HepG2 (cell line): ENCODE measurements around the gene HOXB6. TPM values are rescaled to one million over a fixed set of nuclear protein-coding genes. Genes with fewer than 3 reads are reported as not detected.

Experiments
- ATAC-seq: fragments of 200-7000 bp; cut with Tn5 transposase; 3 replicates; pipeline ENCODE4 v1.9.1; 2020; ENCODE audit warnings: mild to moderate bottlenecking, moderate library complexity
- BruUV-seq: library from RNA; stranded (reverse); fragments of 400-500 nt; replicated peaks from 2 replicates; lab custom pipeline; 2021; lab: Mats Ljungman, UMichigan
- CTCF ChIA-PET: fragments of 300-600 bp; formaldehyde crosslinking; extraction: SDS; loops from one replicate; lab custom pipeline; 2021; ENCODE audit warnings: low total read pairs, inconsistent platforms, low intra/inter-chr PET ratio; lab: Yijun Ruan, JAX
- POLR2A ChIA-PET: fragments of 350-600 bp; sonication (Branson Sonifier 250); formaldehyde crosslinking; loops from one replicate; lab custom pipeline; 2020; ENCODE audit warnings: antibody characterized with exemption, inconsistent platforms; lab: Yijun Ruan, JAX
- DNase-seq: peaks from one replicate; pipeline ENCODE4 v3.0.0-alpha.2; 2015; ENCODE audit warnings: low spot score
- FAIRE-seq: peaks from 3 replicates; lab custom pipeline; 2011; peaks lifted over from hg19 to GRCh38; lab: Jason Lieb, UNC
- H2AFZ ChIP-seq: one replicate; pipeline ENCODE4 v1.6.1; 2011; ENCODE audit warnings: low read length, inconsistent platforms
- H3K27ac ChIP-seq: fragments of 300-600 bp; 3 replicates; pipeline ENCODE4 v1.8.0; 2011; ENCODE audit warnings: mixed run types, mild to moderate bottlenecking, mixed read lengths, low read length, inconsistent platforms; ENCODE audit not compliant: insufficient read depth; ENCODE audit errors: extremely low read length
- H3K27me3 ChIP-seq, 2 experiments: fragments of 200-600 bp in 1 of 2; 2 replicates in 1 of 2; 3 replicates in 1 of 2; pipeline versions ENCODE4 v1.6.0 to v1.8.0; 2011; ENCODE audit warnings: low read length in 2 of 2, mild to moderate bottlenecking in 2 of 2, moderate library complexity in 2 of 2, inconsistent platforms in 1 of 2; ENCODE audit not compliant: insufficient read depth in 2 of 2, control insufficient read depth in 1 of 2
- H3K36me3 ChIP-seq, 2 experiments: fragments of 200-600 bp in 1 of 2; replicated peaks in 1 of 2; 2 replicates in 1 of 2; 3 replicates in 1 of 2; pipeline versions ENCODE4 v1.5.1 to v1.8.0; 2011; ENCODE audit warnings: low read length in 2 of 2, inconsistent platforms in 1 of 2; ENCODE audit not compliant: insufficient read depth in 2 of 2, control insufficient read depth in 1 of 2
- H3K4me1 ChIP-seq: 2 replicates; pipeline ENCODE4 v1.5.1; 2012; ENCODE audit warnings: low read length, inconsistent platforms; ENCODE audit not compliant: insufficient read depth
- H3K4me2 ChIP-seq: 2 replicates; pipeline ENCODE4 v1.6.0; 2011; ENCODE audit warnings: low read depth, low read length, inconsistent platforms
- H3K4me3 ChIP-seq, 3 experiments: fragments of 200-600 bp in 1 of 3; sonication (generic), shearing (Covaris generic) in 1 of 3; replicated peaks in 1 of 3; 2 replicates each; pipeline ENCODE4 v1.5.1; 2011 to 2016; ENCODE audit warnings: low read length in 3 of 3, inconsistent platforms in 2 of 3, low read depth in 2 of 3, mild to moderate bottlenecking in 2 of 3, control low read depth in 1 of 3, mixed read lengths in 1 of 3; ENCODE audit not compliant: insufficient read depth in 1 of 3
- H3K79me2 ChIP-seq: one replicate; pipeline ENCODE4 v1.6.1; 2011; ENCODE audit warnings: low read length, inconsistent platforms; ENCODE audit not compliant: insufficient read depth
- H3K9ac ChIP-seq: 2 replicates; pipeline ENCODE4 v1.6.0; 2011; ENCODE audit warnings: mild to moderate bottlenecking, low read depth, low read length, inconsistent platforms; ENCODE audit not compliant: insufficient read depth
- H3K9me3 ChIP-seq: 2 replicates; pipeline ENCODE4 v1.5.1; 2012; ENCODE audit warnings: mild to moderate bottlenecking, low read length
- H4K20me1 ChIP-seq: 2 replicates; pipeline ENCODE4 v1.6.0; 2011; ENCODE audit warnings: inconsistent platforms, mild to moderate bottlenecking, low read length, moderate library complexity; ENCODE audit not compliant: insufficient read depth
- FOXK2 ChIP-seq: fragments of 450-650 bp; IDR thresholded peaks from 2 replicates; pipeline ENCODE4 v1.6.1; 2016
- NCOA2 ChIP-seq: sonication (generic); formaldehyde crosslinking; IDR thresholded peaks from 2 replicates; pipeline ENCODE4 v1.8.0; 2022; ENCODE audit warnings: inconsistent platforms
- PAX8 ChIP-seq: sonication (generic); formaldehyde crosslinking; IDR thresholded peaks from 2 replicates; pipeline ENCODE4 v1.8.0; 2022; ENCODE audit warnings: mild to moderate bottlenecking, missing genetic modification reagents, borderline replicate concordance
- POLR2AphosphoS2 ChIP-seq: IDR thresholded peaks from 2 replicates; pipeline ENCODE4 v1.6.1; 2011; ENCODE audit warnings: low read depth, low read length, improper control_type of control experiment
- SKIL ChIP-seq: sonication (generic); formaldehyde crosslinking; IDR thresholded peaks from 2 replicates; pipeline ENCODE4 v1.8.0; 2022; ENCODE audit warnings: missing genetic modification reagents, mild to moderate bottlenecking, moderate library complexity, borderline replicate concordance
- ZNF331 ChIP-seq: sonication (generic); formaldehyde crosslinking; IDR thresholded peaks from 2 replicates; pipeline ENCODE4 v1.4.0; 2020; ENCODE audit warnings: missing genetic modification reagents
- WGBS: methylation state at CpG from one replicate; pipeline ENCODE4 v1.1.6; 2017; ENCODE audit warnings: low lambda C conversion rate; 5-methylcytosine and 5-hydroxymethylcytosine counted together
- in situ Hi-C: cut with HindIII; loops from 2 replicates; pipeline ENCODE4 v1.10.0; 2017; ENCODE audit warnings: low pct_unique_long_range_greater_than_20kb; ENCODE audit not compliant: extremely low pct_ligation_motif_present
- intact Hi-C: fragments of 100-400 bp; cut with micrococcal nuclease; formaldehyde crosslinking; loops from one replicate; pipeline ENCODE4 v1.10.0; 2022; ENCODE audit not compliant: unreplicated experiment
- polyA plus RNA-seq, 8 experiments: library from polyadenylated mRNA; depleted of rRNA in 3 of 8; stranded (reverse) in 7 of 8; unstranded in 1 of 8; fragments of >200 nt; fragmentation: Illumina TruSeq in 4 of 8; extraction: Trizol in 4 of 8; gene quantifications; 2 replicates each; pipeline versions ENCODE4 v1.2.1 to v1.2.3, GENCODE V29; 2011 to 2016; ENCODE audit warnings: low read depth in 4 of 8, missing spikeins in 1 of 8, mixed read lengths in 1 of 8; ENCODE audit not compliant: insufficient read depth in 1 of 8
- total RNA-seq, 5 experiments: library from RNA; depleted of rRNA; stranded (reverse); fragments of >200 nt; fragmentation: Illumina TruSeq; extraction: Trizol; gene quantifications; 2 replicates each; pipeline ENCODE4 v1.2.3, GENCODE V29; 2016; ENCODE audit warnings: low read depth in 1 of 5
- TF ChIP-seq, protein P1 (sequence below): sonication (generic); formaldehyde crosslinking; IDR thresholded peaks from 2 replicates; pipeline ENCODE4 v1.5.1; 2020; ENCODE audit warnings: mild to moderate bottlenecking, missing genetic modification reagents, borderline replicate concordance
- TF ChIP-seq, protein P2 (sequence below): sonication (generic); formaldehyde crosslinking; IDR thresholded peaks from 2 replicates; pipeline ENCODE4 v1.4.0; 2020; ENCODE audit warnings: missing genetic modification reagents, mild to moderate bottlenecking, borderline replicate concordance

The HOXB6 gene
- total and polyA plus RNA-seq, 2 of the 13 experiments (the other 11 are each of a cell fraction or from before 2014, with no cell fraction given), result not detected

- BruUV-seq, result no TSS peak
- ChIA-PET POLR2A (no interaction called here), CTCF (interaction anchor here (2.0 kb wide), 1 partner anchor 283 kb away, joined by 10 read pairs; no protein-coding TSS in a partner anchor)
- Histone ChIP-seq H3K79me2 (no peaks in the 10 kb centered on the region), H4K20me1 (peaks cover 8% of the 10 kb centered on the region; the same call in 1 of the 2 replicates), H3K4me1 (no peaks in the 10 kb centered on the region), H3K4me2 (no peak overlapping the region), H2AFZ (no peak overlapping the region), H3K27me3 (peaks cover 44 to 98% of the 10 kb centered on the region in 2 experiments), H3K9me3 (no peaks in the 10 kb centered on the region), H3K36me3 (no peaks in the 10 kb centered on the region), H3K27ac (no peak overlapping the region), H3K4me3 (no peak overlapping the region), H3K9ac (no peak overlapping the region)
- no peak for DNase-seq
- 24% methylated on average over 32 of the region's 32 CpGs for WGBS
- in situ Hi-C loops (no loop called here), intact Hi-C loops (loop anchor here (5.0 kb wide), 2 partner anchors 358 to 593 kb away; no protein-coding TSS in a partner anchor)
- no peak for ATAC-seq
- FAIRE-seq, result no peak
- TF ChIP-seq, protein P1, sequence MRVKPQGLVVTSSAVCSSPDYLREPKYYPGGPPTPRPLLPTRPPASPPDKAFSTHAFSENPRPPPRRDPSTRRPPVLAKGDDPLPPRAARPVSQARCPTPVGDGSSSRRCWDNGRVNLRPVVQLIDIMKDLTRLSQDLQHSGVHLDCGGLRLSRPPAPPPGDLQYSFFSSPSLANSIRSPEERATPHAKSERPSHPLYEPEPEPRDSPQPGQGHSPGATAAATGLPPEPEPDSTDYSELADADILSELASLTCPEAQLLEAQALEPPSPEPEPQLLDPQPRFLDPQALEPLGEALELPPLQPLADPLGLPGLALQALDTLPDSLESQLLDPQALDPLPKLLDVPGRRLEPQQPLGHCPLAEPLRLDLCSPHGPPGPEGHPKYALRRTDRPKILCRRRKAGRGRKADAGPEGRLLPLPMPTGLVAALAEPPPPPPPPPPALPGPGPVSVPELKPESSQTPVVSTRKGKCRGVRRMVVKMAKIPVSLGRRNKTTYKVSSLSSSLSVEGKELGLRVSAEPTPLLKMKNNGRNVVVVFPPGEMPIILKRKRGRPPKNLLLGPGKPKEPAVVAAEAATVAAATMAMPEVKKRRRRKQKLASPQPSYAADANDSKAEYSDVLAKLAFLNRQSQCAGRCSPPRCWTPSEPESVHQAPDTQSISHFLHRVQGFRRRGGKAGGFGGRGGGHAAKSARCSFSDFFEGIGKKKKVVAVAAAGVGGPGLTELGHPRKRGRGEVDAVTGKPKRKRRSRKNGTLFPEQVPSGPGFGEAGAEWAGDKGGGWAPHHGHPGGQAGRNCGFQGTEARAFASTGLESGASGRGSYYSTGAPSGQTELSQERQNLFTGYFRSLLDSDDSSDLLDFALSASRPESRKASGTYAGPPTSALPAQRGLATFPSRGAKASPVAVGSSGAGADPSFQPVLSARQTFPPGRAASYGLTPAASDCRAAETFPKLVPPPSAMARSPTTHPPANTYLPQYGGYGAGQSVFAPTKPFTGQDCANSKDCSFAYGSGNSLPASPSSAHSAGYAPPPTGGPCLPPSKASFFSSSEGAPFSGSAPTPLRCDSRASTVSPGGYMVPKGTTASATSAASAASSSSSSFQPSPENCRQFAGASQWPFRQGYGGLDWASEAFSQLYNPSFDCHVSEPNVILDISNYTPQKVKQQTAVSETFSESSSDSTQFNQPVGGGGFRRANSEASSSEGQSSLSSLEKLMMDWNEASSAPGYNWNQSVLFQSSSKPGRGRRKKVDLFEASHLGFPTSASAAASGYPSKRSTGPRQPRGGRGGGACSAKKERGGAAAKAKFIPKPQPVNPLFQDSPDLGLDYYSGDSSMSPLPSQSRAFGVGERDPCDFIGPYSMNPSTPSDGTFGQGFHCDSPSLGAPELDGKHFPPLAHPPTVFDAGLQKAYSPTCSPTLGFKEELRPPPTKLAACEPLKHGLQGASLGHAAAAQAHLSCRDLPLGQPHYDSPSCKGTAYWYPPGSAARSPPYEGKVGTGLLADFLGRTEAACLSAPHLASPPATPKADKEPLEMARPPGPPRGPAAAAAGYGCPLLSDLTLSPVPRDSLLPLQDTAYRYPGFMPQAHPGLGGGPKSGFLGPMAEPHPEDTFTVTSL (CRISPR knock-in tag), result no peak
- TF ChIP-seq, protein P2, sequence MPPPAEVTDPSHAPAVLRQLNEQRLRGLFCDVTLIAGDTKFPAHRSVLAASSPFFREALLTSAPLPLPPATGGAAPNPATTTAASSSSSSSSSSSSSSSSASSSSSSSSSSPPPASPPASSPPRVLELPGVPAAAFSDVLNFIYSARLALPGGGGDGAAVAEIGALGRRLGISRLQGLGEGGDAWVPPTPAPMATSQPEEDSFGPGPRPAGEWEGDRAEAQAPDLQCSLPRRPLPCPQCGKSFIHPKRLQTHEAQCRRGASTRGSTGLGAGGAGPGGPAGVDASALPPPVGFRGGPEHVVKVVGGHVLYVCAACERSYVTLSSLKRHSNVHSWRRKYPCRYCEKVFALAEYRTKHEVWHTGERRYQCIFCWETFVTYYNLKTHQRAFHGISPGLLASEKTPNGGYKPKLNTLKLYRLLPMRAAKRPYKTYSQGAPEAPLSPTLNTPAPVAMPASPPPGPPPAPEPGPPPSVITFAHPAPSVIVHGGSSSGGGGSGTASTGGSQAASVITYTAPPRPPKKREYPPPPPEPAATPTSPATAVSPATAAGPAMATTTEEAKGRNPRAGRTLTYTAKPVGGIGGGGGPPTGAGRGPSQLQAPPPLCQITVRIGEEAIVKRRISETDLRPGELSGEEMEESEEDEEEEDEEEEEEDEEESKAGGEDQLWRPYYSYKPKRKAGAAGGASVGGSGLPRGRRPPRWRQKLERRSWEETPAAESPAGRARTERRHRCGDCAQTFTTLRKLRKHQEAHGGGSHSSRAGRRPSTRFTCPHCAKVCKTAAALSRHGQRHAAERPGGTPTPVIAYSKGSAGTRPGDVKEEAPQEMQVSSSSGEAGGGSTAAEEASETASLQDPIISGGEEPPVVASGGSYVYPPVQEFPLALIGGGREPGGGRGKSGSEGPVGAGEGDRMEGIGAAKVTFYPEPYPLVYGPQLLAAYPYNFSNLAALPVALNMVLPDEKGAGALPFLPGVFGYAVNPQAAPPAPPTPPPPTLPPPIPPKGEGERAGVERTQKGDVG (CRISPR knock-in tag), result no peak
- TF ChIP-seq PAX8 (CRISPR knock-in tag) (no peak), POLR2AphosphoS2 (no peak), FOXK2 (no peak), NCOA2 (CRISPR knock-in tag) (no peak), SKIL (CRISPR knock-in tag) (no peak), ZNF331 (CRISPR knock-in tag) (no peak)
Measured at GRCh38 chr17:48619826-48620449, 15.2 kb upstream of the HOXB6 start.
